A549 (cell line): ENCODE results near the gene ZMYND8. TPM values are rescaled to one million over a fixed set of nuclear protein-coding genes. Genes with fewer than 3 reads are reported as not detected.

Experiments used
- ATAC-seq, 2 experiments: fragments of 200-7000 bp in 1 of 2; fragments of >200 bp in 1 of 2; cut with Nextera tagmentation in 1 of 2; cut with Tn5 transposase in 1 of 2; 3 replicates each; pipeline versions ENCODE4 v1.8.0 to v1.9.1; 2018 to 2020; ENCODE audit warnings: mild to moderate bottlenecking in 1 of 2, moderate library complexity in 1 of 2
- CTCF ChIA-PET: fragments of 300-600 bp; sonication (Branson Sonifier 250); formaldehyde crosslinking; extraction: SDS; loops from one replicate; lab custom pipeline; 2021; ENCODE audit warnings: antibody characterized with exemption, inconsistent platforms; lab: Yijun Ruan, JAX
- POLR2A ChIA-PET: fragments of 350-600 bp; formaldehyde crosslinking; extraction: SDS; loops from one replicate; lab custom pipeline; 2021; ENCODE audit warnings: antibody characterized with exemption, inconsistent platforms; lab: Yijun Ruan, JAX
- DNase-seq, 2 experiments: peaks; one replicate each; pipeline versions ENCODE4 v3.0.0 to v3.0.0-alpha.2; 2011 to 2016; ENCODE audit warnings: low read depth in 1 of 2, low spot score in 1 of 2
- FAIRE-seq: peaks from 2 replicates; lab custom pipeline; 2011; peaks lifted over from hg19 to GRCh38; lab: Jason Lieb, UNC
- H3K27ac ChIP-seq, 2 experiments: fragments of >200 bp; sonication (Bioruptor Twin); formaldehyde crosslinking; 3 replicates each; pipeline ENCODE4 v1.5.1; 2016 to 2017
- H3K4me1 ChIP-seq: fragments of >200 bp; sonication (Bioruptor Twin); formaldehyde crosslinking; 3 replicates; pipeline ENCODE4 v1.6.1; 2016
- H3K4me2 ChIP-seq: fragments of >200 bp; sonication (Bioruptor Twin); formaldehyde crosslinking; 3 replicates; pipeline ENCODE4 v1.6.1; 2016
- H3K4me3 ChIP-seq: fragments of >200 bp; sonication (Bioruptor Twin); formaldehyde crosslinking; 3 replicates; pipeline ENCODE4 v1.5.1; 2016
- H3K9me3 ChIP-seq: fragments of >200 bp; sonication (Bioruptor Twin); formaldehyde crosslinking; 3 replicates; pipeline ENCODE4 v1.6.1; 2016
- CBX2 ChIP-seq: fragments of 200-600 bp; sonication (generic); IDR thresholded peaks from 2 replicates; pipeline ENCODE4 v1.6.1; 2016; ENCODE audit warnings: low read depth, mild to moderate bottlenecking, borderline replicate concordance
- CEBPB ChIP-seq, 2 experiments: fragments of >200 bp in 1 of 2; sonication (Bioruptor Twin) in 1 of 2; formaldehyde crosslinking in 1 of 2; IDR thresholded peaks; 2 replicates each; pipeline ENCODE4 v1.6.1; 2012 to 2016
- CHD2 ChIP-seq: fragments of 150-350 bp; IDR thresholded peaks from 2 replicates; pipeline ENCODE4 v1.6.1; 2014; ENCODE audit warnings: low read length; ENCODE audit not compliant: partially characterized antibody
- EHF ChIP-seq: fragments of 250-450 bp; sonication (Bioruptor Pico); IDR thresholded peaks from 2 replicates; pipeline ENCODE4 v1.5.0; 2020; ENCODE audit warnings: mild to moderate bottlenecking
- ESRRA ChIP-seq: fragments of 150-350 bp; IDR thresholded peaks from 2 replicates; pipeline ENCODE4 v1.6.1; 2014; ENCODE audit warnings: mild to moderate bottlenecking, low read length, borderline replicate concordance
- FOSB ChIP-seq: fragments of 250-450 bp; sonication (Bioruptor Pico); IDR thresholded peaks from 2 replicates; pipeline ENCODE4 v1.5.0; 2020; ENCODE audit warnings: mild to moderate bottlenecking, moderate library complexity
- HDAC2 ChIP-seq: fragments of 200-600 bp; sonication (generic); IDR thresholded peaks from 2 replicates; pipeline ENCODE4 v1.6.1; 2016
- HEYL ChIP-seq: fragments of 250-450 bp; sonication (Bioruptor Pico); IDR thresholded peaks from 2 replicates; pipeline ENCODE4 v1.8.0; 2021; ENCODE audit warnings: mild to moderate bottlenecking, moderate library complexity
- HOXA7 ChIP-seq: fragments of 250-450 bp; sonication (Bioruptor Pico); IDR thresholded peaks from 2 replicates; pipeline ENCODE4 v1.5.0; 2020; ENCODE audit warnings: mild to moderate bottlenecking, moderate library complexity
- KDM5A ChIP-seq: fragments of 200-600 bp; sonication (generic); IDR thresholded peaks from 2 replicates; pipeline ENCODE4 v1.6.1; 2016; ENCODE audit warnings: antibody characterized with exemption, mild to moderate bottlenecking
- MAZ ChIP-seq: fragments of 150-350 bp; IDR thresholded peaks from 2 replicates; pipeline ENCODE4 v1.6.1; 2014; ENCODE audit warnings: antibody characterized with exemption, low read depth, low read length, borderline replicate concordance
- MYC ChIP-seq: IDR thresholded peaks from 2 replicates; pipeline ENCODE4 v1.6.1; 2012; ENCODE audit warnings: mild to moderate bottlenecking, inconsistent platforms, low read length, improper control_type of control experiment, borderline replicate concordance
- NPAS2 ChIP-seq: fragments of 250-450 bp; sonication (Bioruptor Pico); IDR thresholded peaks from 2 replicates; pipeline ENCODE4 v1.8.0; 2022; ENCODE audit warnings: mild to moderate bottlenecking, moderate library complexity, borderline replicate concordance
- RAD21 ChIP-seq, 2 experiments: fragments of >200 bp in 1 of 2; sonication (Bioruptor Twin) in 1 of 2; formaldehyde crosslinking in 1 of 2; IDR thresholded peaks in 1 of 2; conservative IDR thresholded peaks in 1 of 2; 2 replicates in 1 of 2; 3 replicates in 1 of 2; pipeline ENCODE4 v1.6.1; 2012 to 2018; ENCODE audit warnings: inconsistent platforms in 1 of 2
- TFCP2L1 ChIP-seq: fragments of 250-450 bp; sonication (Bioruptor Pico); IDR thresholded peaks from 2 replicates; pipeline ENCODE4 v1.5.0; 2021; ENCODE audit warnings: mild to moderate bottlenecking
- TP53 ChIP-seq: fragments of 250-450 bp; sonication (Bioruptor Pico); IDR thresholded peaks from 2 replicates; pipeline ENCODE4 v1.5.0; 2021; ENCODE audit warnings: mild to moderate bottlenecking, moderate library complexity
- ZC3H11A ChIP-seq: fragments of 450-650 bp; IDR thresholded peaks from 2 replicates; pipeline ENCODE4 v1.6.1; 2014; ENCODE audit warnings: antibody characterized with exemption, mild to moderate bottlenecking
- WGBS: methylation state at CpG from one replicate; pipeline ENCODE4 v1.1.6; 2017; ENCODE audit errors: missing lambda C conversion rate; 5-methylcytosine and 5-hydroxymethylcytosine counted together
- polyA plus RNA-seq, 4 experiments: library from polyadenylated mRNA; depleted of rRNA in 3 of 4; stranded (reverse); fragments of >200 nt; fragmentation: RNase III in 1 of 4; extraction: RNeasy Plus Mini Kit Qiagen cat#74134 plus additional on column Dnase treatment in 1 of 4; gene quantifications; 2 replicates in 3 of 4; 3 replicates in 1 of 4; pipeline ENCODE4 v1.2.3, GENCODE V29; 2011 to 2017
- TF ChIP-seq, protein P1 (sequence below): fragments of 150-350 bp; IDR thresholded peaks from 2 replicates; pipeline ENCODE4 v1.6.1; 2014; ENCODE audit warnings: low read depth, mild to moderate bottlenecking, low read length
- TF ChIP-seq, protein P2 (sequence below): IDR thresholded peaks from 2 replicates; pipeline ENCODE4 v1.6.1; 2012; ENCODE audit warnings: low read depth, borderline replicate concordance
- TF ChIP-seq, protein P3 (sequence below): fragments of 250-450 bp; sonication (Bioruptor Pico); IDR thresholded peaks from 2 replicates; pipeline ENCODE4 v1.5.0; 2020; ENCODE audit warnings: low read depth, mild to moderate bottlenecking, moderate library complexity
- TF ChIP-seq, protein P4 (sequence below): fragments of 200-600 bp; sonication (generic); IDR thresholded peaks from 2 replicates; pipeline ENCODE4 v1.6.1; 2016; ENCODE audit warnings: antibody characterized with exemption, mild to moderate bottlenecking, moderate library complexity

The ZMYND8 gene
- polyA plus RNA-seq, 2 of the 4 experiments (the other 2 are of a cell fraction), result 10.4 to 24.9 TPM

DNA sequence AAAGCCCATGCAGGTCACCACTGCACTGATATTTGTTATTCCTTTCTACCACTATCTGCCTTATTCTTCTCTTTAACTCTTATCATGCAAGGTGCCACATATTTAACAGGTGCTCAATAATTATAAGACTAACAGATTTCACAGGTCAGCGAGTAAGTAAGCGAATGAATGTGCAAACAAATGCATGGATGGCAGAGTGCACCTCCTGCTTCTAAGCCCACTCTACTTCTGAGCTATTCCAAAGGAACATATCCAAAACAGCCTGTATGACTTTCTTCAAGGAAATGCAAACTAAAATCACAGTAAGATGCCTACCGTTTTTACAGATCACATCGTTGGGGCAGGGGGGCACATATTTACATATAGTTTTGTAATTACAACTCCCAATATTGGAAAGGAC lies 71.3 kb downstream of the ZMYND8 start:
- ChIA-PET CTCF (interaction anchor here (0.7 to 4.7 kb wide), 4 partner anchors 13 to 348 kb away, joined by 3 to 24 read pairs (median 12); no protein-coding TSS in a partner anchor), POLR2A (no interaction called here)
- FAIRE-seq (no peak), DNase-seq (no peak), ATAC-seq (no peak)
- no peaks in the 10 kb centered on the region for H3K4me1 ChIP-seq
- H3K4me3 ChIP-seq, result no peak overlapping the region
- 90% methylated on average over 4 of the region's 4 CpGs for WGBS
- no peak overlapping the region for H3K4me2 ChIP-seq
- no peaks in the 10 kb centered on the region for H3K9me3 ChIP-seq
- no peak for TF ChIP-seq HOXA7 (CRISPR knock-in tag)
- no peak for TF ChIP-seq MYC
- TF ChIP-seq, protein P1, sequence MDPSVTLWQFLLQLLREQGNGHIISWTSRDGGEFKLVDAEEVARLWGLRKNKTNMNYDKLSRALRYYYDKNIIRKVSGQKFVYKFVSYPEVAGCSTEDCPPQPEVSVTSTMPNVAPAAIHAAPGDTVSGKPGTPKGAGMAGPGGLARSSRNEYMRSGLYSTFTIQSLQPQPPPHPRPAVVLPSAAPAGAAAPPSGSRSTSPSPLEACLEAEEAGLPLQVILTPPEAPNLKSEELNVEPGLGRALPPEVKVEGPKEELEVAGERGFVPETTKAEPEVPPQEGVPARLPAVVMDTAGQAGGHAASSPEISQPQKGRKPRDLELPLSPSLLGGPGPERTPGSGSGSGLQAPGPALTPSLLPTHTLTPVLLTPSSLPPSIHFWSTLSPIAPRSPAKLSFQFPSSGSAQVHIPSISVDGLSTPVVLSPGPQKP, result no peak
- TF ChIP-seq HDAC2, result no peak
- no peak for TF ChIP-seq EHF (CRISPR knock-in tag)
- TF ChIP-seq, protein P2, sequence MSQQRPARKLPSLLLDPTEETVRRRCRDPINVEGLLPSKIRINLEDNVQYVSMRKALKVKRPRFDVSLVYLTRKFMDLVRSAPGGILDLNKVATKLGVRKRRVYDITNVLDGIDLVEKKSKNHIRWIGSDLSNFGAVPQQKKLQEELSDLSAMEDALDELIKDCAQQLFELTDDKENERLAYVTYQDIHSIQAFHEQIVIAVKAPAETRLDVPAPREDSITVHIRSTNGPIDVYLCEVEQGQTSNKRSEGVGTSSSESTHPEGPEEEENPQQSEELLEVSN, result no peak
- TF ChIP-seq CHD2, result no peak
- TF ChIP-seq TP53, result no peak
- no peak for TF ChIP-seq TFCP2L1 (CRISPR knock-in tag)
- TF ChIP-seq, protein P3, sequence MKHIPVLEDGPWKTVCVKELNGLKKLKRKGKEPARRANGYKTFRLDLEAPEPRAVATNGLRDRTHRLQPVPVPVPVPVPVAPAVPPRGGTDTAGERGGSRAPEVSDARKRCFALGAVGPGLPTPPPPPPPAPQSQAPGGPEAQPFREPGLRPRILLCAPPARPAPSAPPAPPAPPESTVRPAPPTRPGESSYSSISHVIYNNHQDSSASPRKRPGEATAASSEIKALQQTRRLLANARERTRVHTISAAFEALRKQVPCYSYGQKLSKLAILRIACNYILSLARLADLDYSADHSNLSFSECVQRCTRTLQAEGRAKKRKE (CRISPR knock-in tag), result no peak
- TF ChIP-seq ESRRA, result no peak
- TF ChIP-seq FOSB (CRISPR knock-in tag), result no peak
- TF ChIP-seq CBX2, result no peak
- no peak for TF ChIP-seq ZC3H11A
- no peak for TF ChIP-seq MAZ
- no peak for TF ChIP-seq CEBPB (IDR thresholded peaks at IDR 0.05)
- no peak for TF ChIP-seq RAD21 (conservative IDR thresholded peaks at IDR 0.05 in 1 of 2, IDR thresholded peaks at IDR 0.05 in 1 of 2)
- TF ChIP-seq, protein P4, sequence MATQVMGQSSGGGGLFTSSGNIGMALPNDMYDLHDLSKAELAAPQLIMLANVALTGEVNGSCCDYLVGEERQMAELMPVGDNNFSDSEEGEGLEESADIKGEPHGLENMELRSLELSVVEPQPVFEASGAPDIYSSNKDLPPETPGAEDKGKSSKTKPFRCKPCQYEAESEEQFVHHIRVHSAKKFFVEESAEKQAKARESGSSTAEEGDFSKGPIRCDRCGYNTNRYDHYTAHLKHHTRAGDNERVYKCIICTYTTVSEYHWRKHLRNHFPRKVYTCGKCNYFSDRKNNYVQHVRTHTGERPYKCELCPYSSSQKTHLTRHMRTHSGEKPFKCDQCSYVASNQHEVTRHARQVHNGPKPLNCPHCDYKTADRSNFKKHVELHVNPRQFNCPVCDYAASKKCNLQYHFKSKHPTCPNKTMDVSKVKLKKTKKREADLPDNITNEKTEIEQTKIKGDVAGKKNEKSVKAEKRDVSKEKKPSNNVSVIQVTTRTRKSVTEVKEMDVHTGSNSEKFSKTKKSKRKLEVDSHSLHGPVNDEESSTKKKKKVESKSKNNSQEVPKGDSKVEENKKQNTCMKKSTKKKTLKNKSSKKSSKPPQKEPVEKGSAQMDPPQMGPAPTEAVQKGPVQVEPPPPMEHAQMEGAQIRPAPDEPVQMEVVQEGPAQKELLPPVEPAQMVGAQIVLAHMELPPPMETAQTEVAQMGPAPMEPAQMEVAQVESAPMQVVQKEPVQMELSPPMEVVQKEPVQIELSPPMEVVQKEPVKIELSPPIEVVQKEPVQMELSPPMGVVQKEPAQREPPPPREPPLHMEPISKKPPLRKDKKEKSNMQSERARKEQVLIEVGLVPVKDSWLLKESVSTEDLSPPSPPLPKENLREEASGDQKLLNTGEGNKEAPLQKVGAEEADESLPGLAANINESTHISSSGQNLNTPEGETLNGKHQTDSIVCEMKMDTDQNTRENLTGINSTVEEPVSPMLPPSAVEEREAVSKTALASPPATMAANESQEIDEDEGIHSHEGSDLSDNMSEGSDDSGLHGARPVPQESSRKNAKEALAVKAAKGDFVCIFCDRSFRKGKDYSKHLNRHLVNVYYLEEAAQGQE, result no peak
- no peak for TF ChIP-seq HEYL (CRISPR knock-in tag)
- no peak for TF ChIP-seq NPAS2 (CRISPR knock-in tag)
- no peak overlapping the region for H3K27ac ChIP-seq

DNA sequence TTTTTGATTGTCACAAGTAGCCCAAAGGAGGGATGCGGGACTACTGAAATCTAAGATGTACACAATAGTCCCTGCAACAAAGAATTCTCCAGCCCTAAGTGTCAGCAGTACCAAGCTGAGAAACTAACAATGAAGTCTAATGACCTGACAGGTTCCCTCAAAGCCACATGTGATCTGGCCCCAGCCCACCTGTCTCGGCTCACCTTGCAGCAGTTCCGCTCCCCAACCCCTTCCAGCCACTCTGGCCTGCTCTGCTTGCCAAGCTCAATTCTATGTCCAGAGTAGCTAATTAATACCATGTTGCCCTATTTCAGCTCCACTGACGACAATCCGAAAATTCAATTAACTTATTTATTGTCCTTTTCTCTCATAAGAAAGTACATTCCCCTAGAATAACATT lies 72.1 kb downstream of the ZMYND8 start:
- H3K4me2 ChIP-seq, result no peak overlapping the region
- TF ChIP-seq KDM5A, result no peak
- ATAC-seq, result no peak
- peaks cover 2% of the 10 kb centered on the region for H3K4me1 ChIP-seq
- ChIA-PET CTCF (interaction anchor here (0.7 to 4.4 kb wide), 3 partner anchors 11 to 349 kb away, joined by 3 to 34 read pairs (median 3); no protein-coding TSS in a partner anchor), POLR2A (no interaction called here)
- no peaks in the 10 kb centered on the region for H3K9me3 ChIP-seq
- FAIRE-seq, result no peak
- WGBS, result 97% methylated on average over 5 of the region's 5 CpGs
- DNase-seq, result no peak
- no peak overlapping the region for H3K27ac ChIP-seq
- no peak overlapping the region for H3K4me3 ChIP-seq
